Calu3 (cell line): ENCODE data around the gene DMAC1. TPM values are rescaled to one million over a fixed set of nuclear protein-coding genes. Genes with fewer than 3 reads are reported as not detected.

Experiments
- BruUV-seq: library from RNA; stranded (reverse); fragments of 400-500 nt; replicated peaks from 2 replicates; lab custom pipeline; 2021; lab: Mats Ljungman, UMichigan
- CTCF ChIA-PET: fragments of 300-600 bp; sonication (Branson Sonifier 250); formaldehyde crosslinking; loops from one replicate; lab custom pipeline; 2022; ENCODE audit warnings: antibody characterized with exemption; lab: Charles Lee
- DNase-seq: peaks from one replicate; pipeline ENCODE4 v3.0.0; 2022
- H3K27ac Mint-ChIP-seq: one replicate; pipeline ENCODE4 v1.8.0; 2022; ENCODE audit warnings: mixed read lengths; ENCODE audit not compliant: unreplicated experiment
- H3K27me3 Mint-ChIP-seq: one replicate; pipeline ENCODE4 v1.8.0; 2022; ENCODE audit warnings: mixed read lengths; ENCODE audit not compliant: unreplicated experiment
- H3K36me3 Mint-ChIP-seq: one replicate; pipeline ENCODE4 v1.8.0; 2022; ENCODE audit warnings: mild to moderate bottlenecking, moderate library complexity, mixed read lengths; ENCODE audit not compliant: insufficient read depth, unreplicated experiment
- H3K4me1 Mint-ChIP-seq: one replicate; pipeline ENCODE4 v1.8.0; 2022; ENCODE audit warnings: mild to moderate bottlenecking, low read depth, mixed read lengths; ENCODE audit not compliant: unreplicated experiment
- H3K4me3 Mint-ChIP-seq: one replicate; pipeline ENCODE4 v1.8.0; 2022; ENCODE audit warnings: mild to moderate bottlenecking, low read depth, moderate library complexity, mixed read lengths; ENCODE audit not compliant: unreplicated experiment
- H3K9me3 Mint-ChIP-seq: one replicate; pipeline ENCODE4 v1.8.0; 2022; ENCODE audit warnings: low read depth, mixed read lengths; ENCODE audit not compliant: unreplicated experiment
- CTCF ChIP-seq: fragments of 200-600 bp; IDR thresholded peaks from one replicate; pipeline ENCODE4 v1.8.0; 2022; ENCODE audit warnings: antibody characterized with exemption; ENCODE audit not compliant: unreplicated experiment
- intact Hi-C: fragments of 100-400 bp; cut with micrococcal nuclease; formaldehyde crosslinking; loops from one replicate; pipeline ENCODE4 v1.10.0; 2022; ENCODE audit not compliant: unreplicated experiment
- total RNA-seq: library from RNA; stranded (reverse); gene quantifications from 2 replicates; pipeline ENCODE4 v1.2.3, GENCODE V29; 2022

The DMAC1 gene
- total RNA-seq, 1 experiment from 2014 or later, result 37.5 TPM

- H3K27ac Mint-ChIP-seq, result no peak overlapping the region
- peaks cover 15% of the 10 kb centered on the region for H3K36me3 Mint-ChIP-seq
- intact Hi-C loops, result loop anchor here (10.0 kb wide), 1 partner anchor 219 kb away; no protein-coding TSS in a partner anchor
- H3K4me3 Mint-ChIP-seq, result no peak overlapping the region
- H3K9me3 Mint-ChIP-seq, result no peaks in the 10 kb centered on the region
- TF ChIP-seq CTCF, result no peak
- no peak for DNase-seq
- BruUV-seq, result no TSS peak
- H3K27me3 Mint-ChIP-seq, result no peaks in the 10 kb centered on the region
- CTCF ChIA-PET, result no interaction called here
- H3K4me1 Mint-ChIP-seq, result no peaks in the 10 kb centered on the region
Measured at GRCh38 chr9:7794196-7794595, 5.4 kb downstream of the DMAC1 start.

GRCh38 chr9:7791394-7791793 lies 8.2 kb downstream of the DMAC1 start:
- Mint-ChIP-seq H3K4me3 (no peak overlapping the region), H3K4me1 (no peaks in the 10 kb centered on the region), H3K9me3 (no peaks in the 10 kb centered on the region), H3K27ac (no peak overlapping the region), H3K27me3 (no peaks in the 10 kb centered on the region), H3K36me3 (peaks cover 6% of the 10 kb centered on the region)
- CTCF ChIA-PET, result no interaction called here
- intact Hi-C loops, result loop anchor here (10.0 kb wide), 1 partner anchor 217 kb away; no protein-coding TSS in a partner anchor
- DNase-seq, result no peak
- BruUV-seq, result no TSS peak
- no peak for TF ChIP-seq CTCF

- Mint-ChIP-seq H3K9me3 (no peaks in the 10 kb centered on the region), H3K4me1 (no peaks in the 10 kb centered on the region), H3K36me3 (peaks cover 2% of the 10 kb centered on the region), H3K27me3 (no peaks in the 10 kb centered on the region), H3K4me3 (no peak overlapping the region), H3K27ac (no peak overlapping the region)
- BruUV-seq, result no TSS peak
- CTCF ChIA-PET, result no interaction called here
- DNase-seq, result no peak
- intact Hi-C loops, result loop anchor here (10.0 kb wide), 1 partner anchor 216 kb away; no protein-coding TSS in a partner anchor
- no peak for TF ChIP-seq CTCF
Measured at GRCh38 chr9:7790819-7791182, 8.8 kb downstream of the DMAC1 start.

- no TSS peak for BruUV-seq
- no peak overlapping the region for H3K27ac Mint-ChIP-seq
- H3K9me3 Mint-ChIP-seq, result no peaks in the 10 kb centered on the region
- H3K4me1 Mint-ChIP-seq, result no peaks in the 10 kb centered on the region
- CTCF ChIA-PET, result no interaction called here
- no peak for TF ChIP-seq CTCF
- H3K4me3 Mint-ChIP-seq, result no peak overlapping the region
- DNase-seq, result no peak
- intact Hi-C loops, result loop anchor here (10.0 kb wide), 1 partner anchor 215 kb away; no protein-coding TSS in a partner anchor
- no peaks in the 10 kb centered on the region for H3K27me3 Mint-ChIP-seq
- no peaks in the 10 kb centered on the region for H3K36me3 Mint-ChIP-seq
Measured at GRCh38 chr9:7790022-7790818, 9.4 kb downstream of the DMAC1 start.
